Glomerular endothelial cell (primary cell): ENCODE results near the gene CAMTA1. TPM values are rescaled to one million over a fixed set of nuclear protein-coding genes. Genes with fewer than 3 reads are reported as not detected.

Experiments
- DNase-seq: peaks from one replicate; pipeline ENCODE4 v3.0.0-alpha.2; 2011; ENCODE audit warnings: low read depth, low spot score; ENCODE audit errors: extremely low read depth
- total RNA-seq: library from RNA; depleted of rRNA; stranded (reverse); fragments of >200 nt; gene quantifications from 2 replicates; pipeline ENCODE4 v1.2.3, GENCODE V29; 2015

Gene CAMTA1
- total RNA-seq, 1 donor from 2014 or later: 111 TPM

DNA sequence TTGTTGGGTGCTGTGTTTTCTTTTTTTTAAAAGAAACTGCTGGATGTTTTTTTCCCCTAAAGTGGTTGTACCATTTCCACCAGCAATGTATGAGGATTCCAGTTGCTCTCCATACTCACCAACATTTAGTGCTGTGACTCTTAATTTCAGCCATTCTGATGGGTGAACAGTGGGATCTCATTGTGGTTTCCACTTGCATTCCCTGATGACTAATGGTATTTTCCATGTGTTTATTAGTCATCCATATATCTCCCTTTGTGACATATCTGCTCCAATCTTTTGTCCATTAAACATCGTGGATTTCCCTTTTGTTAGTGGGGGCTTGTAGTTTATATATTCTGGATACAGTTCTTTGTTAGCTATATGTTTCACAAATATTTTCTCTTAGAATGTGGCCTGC is 206.0 kb downstream of the CAMTA1 start:
- DNase-seq: peak; percentile 12

DNA sequence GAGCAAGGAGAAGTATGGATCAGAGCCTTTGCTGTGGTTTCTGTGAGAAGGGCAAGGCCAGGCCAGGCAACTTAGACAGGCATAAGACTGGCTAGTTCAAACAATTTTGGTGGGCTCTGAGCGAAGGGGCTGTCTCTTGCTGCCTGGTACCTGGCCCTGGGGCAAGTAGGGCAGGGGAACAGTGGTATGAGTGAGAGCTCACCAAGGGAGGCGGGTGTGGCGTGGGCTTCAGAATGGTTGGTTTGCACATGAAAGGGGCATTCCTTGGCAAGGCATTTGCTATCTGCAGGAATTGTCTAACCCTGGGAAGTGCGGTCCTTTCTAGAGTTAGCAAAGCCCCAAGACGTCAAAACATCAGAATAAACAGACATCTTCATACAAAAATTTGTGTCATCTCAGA is 210.5 kb downstream of the CAMTA1 start:
- no peak for DNase-seq

DNA sequence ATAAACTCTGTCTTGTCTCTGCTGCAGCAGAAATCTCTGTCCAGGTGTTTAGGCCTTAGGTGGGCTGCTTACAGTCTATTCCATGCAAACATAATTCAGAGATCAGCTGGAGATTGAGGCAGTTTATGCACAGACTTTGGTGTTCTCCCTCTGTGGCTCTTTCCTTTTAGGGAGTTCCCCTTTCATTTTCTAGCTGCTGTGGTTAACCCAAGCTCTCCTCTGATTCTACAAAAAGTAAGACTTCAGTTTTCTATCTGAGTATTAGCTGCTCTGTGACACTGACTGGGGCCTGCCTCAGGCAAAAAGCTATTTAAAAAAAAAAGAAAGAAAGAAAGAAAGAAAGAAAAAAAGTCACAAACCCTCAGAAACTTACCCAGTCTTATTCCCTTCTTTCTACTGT is 211.1 kb downstream of the CAMTA1 start:
- DNase-seq: no peak

DNA sequence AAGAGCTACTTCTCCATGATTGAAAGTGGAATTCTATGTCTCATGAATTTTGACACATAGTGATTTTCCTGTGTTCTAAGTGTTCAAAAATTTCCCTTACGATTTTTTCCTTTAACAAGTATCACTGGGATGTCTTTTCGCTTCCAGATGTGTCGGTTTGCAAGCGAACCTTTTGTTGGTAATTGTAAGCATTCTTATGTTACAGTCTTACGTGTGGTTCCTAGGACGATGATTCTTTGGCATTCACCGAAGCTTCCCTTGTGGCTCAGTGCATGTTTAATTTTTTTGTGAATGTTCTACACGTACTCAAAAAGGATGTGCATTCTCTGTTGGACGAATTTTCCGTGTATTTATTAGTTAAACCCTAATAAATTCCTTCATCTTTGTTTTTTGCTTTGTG is 211.6 kb downstream of the CAMTA1 start:
- no peak for DNase-seq

DNA sequence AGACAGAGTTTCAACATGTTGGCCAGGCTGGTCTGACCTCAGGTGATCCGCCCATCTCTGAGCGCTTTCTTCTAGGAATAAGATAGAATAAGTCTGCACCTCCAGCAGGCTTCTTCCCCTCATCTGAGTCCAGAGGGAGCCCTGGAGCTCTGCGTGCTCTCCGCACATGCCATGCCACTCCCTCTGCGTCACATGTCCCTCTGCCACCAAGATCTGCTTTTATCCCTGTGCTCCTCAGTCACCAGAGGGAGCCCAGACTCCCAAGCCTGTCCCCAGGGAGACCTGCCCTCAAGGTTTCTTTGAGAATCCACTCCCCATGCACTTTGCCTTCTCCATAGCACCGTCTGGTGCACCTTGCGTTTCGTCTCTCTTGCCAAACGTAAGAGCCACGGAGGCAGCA is 213.0 kb downstream of the CAMTA1 start:
- DNase-seq: no peak

DNA sequence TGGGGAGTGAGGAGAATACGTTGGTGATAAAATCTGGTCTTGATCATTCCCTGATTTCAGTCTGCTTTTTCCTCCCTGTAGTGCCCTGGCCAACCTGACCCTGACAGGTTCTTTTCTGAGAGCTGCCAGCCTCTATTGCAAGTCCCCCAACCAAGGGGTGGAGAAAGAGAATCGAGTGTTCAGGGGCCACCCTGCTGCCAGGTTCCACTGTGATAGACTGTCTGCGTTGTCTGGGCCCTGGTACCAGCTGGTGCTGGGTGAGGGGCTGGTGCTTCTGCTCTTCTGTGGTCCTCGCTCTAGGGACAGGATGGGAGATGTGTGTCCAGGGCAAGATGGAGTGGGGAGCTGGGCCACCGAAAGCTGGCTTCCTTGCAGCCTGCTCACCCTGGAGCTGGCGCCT is 214.6 kb downstream of the CAMTA1 start:
- no peak for DNase-seq

DNA sequence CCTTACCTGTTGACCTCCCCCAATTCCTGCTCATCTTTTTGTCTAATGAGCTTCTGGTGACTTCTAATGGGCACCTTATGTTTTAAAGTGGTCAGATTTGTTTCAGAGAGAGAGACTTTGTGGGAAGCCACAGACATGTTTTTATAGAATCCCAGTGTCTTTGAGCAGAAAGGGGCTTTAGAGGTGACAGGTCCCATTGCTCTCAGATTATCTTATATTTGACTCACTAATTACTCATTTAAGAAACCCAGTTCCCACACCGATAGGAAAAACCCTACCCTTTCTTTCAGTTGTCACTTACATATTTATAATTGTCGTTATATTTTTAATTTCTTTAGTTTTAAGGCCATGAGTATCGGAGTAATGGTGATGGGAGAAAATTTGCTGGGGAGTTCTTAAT is 215.5 kb downstream of the CAMTA1 start:
- no peak for DNase-seq

DNA sequence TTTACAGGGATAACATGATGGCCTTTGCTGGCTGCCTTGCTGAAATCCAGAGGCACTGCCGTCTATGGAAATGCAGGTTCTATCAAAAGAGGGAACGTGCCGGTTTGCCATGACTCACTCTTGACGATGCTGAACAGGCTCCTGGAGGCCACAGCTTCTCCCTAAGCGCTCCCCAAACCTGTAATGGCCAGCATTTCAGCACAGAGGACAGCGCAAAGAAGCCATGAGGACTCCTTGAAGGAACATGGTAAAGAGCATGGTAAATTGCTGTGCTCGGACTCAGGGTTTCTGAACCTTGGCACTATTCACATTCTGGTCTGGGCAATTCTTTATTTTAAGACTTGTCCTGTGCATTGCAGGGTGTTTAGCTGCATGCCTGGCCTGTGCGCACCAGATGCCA is 217.5 kb downstream of the CAMTA1 start:
- DNase-seq: no peak

DNA sequence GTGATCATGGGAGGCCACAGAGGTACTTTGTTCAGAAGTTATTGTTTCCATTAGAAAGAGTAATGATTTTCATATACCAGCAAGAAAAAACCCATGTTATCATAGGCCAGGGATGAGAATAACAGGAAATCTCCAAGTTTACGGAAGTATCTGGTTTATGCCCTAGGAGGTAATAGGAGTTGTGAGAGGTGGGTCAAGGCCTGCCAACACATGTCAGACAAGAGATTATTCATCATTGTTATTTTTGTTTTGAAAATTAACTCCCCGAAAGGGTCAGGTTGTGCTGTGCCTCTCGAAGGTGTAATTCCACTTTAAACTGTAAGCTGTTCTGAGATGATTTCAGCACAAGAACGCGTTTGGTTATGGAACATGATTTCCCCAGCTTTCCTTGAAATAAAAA is 218.4 kb downstream of the CAMTA1 start:
- no peak for DNase-seq

DNA sequence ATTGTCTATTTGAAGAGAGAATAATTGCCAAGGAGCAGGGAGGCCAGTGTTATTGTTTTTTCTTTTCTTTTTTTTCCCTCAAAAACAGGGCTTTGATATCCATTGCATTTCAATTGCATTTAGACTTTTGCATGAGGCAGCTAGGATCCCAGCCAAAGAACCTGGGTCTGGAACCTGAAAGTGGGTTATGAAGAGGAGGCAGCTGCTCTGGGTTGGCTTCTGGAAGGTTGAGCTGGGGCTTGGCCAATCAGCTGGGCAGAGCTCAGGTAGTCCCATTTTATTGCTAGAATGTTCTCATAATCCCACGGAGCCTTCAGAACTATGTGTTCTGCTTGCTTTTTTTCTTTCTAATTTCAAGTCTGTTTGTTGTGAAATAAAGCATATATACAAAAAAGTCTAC is 218.9 kb downstream of the CAMTA1 start:
- DNase-seq: no peak

DNA sequence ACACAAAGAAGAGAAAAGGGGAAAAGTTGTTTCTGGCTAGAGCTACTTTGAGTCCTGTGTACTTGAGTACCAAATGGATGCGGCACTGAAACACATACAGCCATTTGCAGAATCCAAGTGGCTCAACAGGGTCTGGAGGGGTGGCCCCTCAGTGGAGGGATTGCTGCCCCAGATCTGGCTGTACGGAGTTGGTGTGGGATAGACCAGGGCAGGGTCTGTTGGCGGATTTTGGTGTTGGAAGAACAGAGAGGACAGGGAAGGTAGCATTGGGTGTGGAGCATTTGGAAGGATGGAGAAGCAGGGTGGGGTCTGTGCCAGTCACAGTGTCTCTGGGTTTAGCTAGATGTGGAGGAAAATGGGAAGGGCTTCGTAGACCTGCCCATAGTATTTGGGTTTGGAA is 220.5 kb downstream of the CAMTA1 start:
- no peak for DNase-seq

DNA sequence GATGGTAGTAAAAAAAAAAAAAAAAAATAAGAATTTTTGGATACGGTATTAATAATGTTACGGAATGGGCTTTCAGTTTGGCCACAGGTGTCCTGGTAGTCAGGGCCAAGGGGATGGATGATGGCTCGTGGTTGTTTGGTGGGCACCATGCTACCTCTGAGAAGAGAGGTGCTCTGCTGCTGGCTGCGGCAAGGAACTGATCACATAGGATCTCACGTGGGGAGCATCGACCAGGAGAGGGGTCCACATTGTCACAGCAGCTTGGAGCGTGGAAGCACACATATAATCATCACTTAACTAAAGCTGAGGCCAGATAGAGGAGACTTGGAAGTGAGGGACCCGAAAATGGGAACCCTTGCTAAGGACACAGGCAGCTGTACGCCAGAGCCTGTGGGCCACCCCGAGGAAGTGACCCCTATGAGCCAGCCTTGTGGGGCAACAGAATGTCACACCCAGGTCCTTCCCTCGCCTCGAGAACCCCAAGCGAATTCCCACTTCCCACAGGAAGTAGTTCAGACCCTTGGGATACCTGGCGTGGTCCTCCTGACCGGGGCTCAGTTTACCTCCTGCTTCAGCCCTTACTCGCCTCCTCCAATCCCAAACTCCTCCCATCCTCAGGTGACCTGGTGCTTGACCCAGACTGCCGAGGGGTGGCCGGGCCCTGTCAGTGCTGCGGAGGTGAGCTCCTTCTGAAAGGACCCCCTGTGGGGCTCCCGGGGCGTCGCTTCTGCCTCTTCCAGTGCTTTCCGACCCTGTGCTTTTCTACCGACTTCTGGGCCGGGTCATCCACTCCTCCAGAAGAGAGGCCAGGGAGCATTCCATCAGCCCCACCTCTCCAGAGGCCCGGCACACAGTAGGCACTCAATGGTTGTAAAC is 222.0 kb downstream of the CAMTA1 start:
- no peak for DNase-seq

DNA sequence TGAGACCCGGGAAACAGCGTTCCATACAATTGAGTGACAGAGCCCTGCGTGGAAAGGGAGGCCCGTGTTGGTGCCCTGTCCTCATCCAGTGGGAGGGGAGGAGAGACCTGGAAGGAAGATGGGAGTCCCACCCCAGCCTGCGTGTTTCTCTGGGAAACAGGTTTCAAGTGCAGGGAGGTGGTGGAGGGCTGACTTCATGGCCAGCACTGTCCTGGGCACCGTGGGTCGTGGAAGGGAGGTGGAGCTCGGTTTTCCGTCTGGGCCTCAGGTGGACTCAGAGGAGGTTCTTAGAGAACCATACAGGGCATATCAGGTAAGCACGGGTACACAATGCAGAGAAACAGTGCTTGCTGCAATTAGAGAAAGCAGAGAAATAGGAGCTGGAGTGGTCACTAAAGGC is 222.6 kb downstream of the CAMTA1 start:
- DNase-seq: no peak

DNA sequence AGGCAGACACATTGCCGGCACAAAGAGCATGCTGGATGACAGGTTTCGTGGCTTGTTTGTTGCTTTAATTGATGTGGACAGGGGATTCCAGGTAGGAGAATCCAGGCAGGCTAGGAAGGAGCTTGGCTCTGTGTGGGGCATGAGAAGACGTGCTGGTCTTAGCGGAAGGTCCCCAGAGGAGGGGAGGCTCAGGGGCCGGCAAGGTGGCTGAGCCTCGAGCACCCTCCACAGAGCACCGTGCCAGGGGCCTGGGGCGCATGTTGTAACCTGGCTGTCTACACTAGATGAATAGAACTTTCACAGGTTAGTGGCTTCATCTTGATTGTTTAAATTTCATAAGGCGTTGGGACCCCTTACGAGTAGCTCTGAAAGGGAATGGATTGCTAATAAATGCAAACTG is 223.1 kb downstream of the CAMTA1 start:
- no peak for DNase-seq

DNA sequence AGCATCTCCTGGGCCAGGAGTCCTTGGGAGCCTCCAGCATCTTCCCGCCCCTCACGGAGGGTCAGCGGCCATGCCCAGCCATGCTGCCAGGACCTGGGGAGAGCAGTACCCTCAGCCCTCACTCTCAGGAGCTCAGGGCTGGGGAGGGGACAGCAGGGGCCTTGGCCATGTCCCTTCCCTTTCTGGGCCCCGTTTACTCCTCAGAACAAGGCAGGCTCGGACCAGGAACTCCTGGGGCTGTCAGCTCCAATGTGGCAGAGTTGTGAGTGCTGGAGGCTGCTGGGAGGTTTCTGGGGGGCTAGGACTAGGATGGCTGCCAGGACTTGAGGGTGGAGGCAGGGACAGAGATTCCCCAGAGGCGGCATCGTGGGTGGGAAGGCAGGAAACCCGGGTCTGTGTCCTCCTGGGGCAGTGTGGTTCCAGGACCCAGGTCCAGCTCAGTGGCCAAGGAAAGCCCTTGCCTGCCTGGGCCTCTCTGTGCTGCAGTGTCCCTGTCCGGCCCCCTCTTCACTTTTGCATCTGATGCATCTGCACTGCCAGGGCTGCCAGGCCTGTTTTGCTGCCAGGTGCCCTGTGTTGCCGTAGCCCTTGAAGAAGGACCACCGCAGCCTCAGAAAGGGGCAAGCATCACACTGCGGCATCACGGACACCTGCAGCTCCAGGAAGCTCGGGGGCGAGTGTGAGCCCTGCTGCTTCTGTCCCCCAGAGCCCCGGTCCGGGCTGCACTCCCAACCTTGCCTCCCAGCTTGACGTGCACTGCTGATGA is 223.9 kb downstream of the CAMTA1 start:
- DNase-seq: no peak

DNA sequence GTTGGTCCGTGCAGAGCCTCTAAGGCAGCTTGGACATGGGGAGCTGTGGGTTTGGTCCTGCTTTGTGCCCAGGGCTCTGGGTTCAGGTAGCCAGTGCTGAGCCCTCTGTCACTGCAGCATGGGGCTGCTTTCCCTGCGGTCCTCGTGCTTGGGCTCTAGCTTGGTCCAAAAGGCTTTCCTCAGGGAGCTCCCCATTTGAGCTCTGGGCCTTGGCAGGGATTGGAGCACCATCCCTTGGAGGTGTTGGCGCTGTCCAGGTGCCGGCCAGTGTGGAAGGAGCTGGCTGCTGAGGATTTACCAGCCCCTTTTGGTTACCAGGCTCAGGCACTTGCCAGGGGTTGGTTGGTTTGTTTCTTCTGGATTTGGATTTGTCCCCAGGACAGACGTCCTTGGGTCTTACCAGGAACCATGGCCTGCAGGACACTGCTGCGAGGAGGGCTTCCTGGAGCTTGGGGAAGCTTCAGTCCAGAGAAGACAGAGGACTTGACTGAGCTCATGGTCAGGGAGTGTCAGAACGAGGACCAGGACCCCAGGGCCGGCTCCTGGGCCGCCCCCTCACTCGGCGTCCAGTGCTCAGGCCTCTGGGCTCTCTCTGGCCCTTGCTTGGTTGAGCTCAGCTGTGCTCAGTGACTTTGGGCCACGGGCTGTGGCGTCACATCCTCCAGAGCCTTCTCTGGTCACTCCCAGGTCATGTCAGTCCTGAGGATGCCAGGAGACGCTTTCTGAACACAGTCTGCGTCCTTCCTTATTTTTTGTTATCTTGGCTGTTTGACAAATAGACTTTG is 224.7 kb downstream of the CAMTA1 start:
- DNase-seq: no peak

DNA sequence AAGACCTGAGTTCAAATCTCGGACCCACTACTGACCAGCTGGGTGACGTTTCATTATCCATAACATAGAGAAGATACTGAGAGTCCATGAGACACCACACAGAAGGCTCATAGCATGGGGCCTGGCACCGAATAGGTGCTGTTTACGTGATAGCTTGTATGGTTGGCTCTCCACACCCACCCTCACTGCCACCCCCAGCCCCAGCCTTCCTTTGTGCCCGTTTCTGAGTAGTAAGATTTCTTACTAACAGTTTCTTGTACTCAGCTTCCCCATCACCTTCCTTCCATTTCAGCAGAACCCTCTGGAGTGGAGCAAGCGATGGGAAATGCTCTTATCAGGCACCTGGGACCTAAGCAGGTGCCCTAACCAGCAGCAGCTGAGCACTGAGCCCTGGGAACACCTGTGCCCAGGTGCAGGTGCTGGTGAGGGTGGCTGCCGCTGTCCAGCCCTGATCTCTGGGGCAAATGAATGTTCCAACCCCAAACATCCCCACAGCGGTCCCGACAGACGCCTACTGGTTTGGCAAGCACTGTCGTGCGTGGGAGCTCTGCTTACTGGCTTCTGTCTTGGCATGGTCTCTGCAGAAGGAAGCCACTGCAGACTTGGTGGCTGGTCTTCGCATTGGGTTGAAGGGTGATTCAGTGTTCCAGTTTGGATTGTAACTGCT is 225.4 kb downstream of the CAMTA1 start:
- DNase-seq: no peak

DNA sequence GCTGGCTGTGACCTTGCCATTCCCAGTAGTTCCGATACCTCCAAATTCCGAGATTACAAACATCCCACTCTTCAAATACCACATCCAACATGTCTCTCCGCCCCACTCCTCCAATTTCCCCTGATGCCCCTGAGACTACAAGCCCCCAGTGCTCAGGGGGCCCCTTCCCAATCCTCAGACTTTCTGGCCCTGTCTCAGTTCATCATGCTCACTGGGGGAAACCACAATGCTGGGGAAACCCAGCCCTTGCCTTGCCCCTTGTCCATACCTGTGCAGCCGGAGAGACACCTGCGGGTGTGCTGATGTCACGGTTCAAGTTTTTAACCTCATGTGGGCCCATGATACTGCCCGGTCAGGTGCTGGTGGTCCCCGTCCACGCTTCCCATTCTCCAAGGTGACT is 226.6 kb downstream of the CAMTA1 start:
- DNase-seq: no peak

DNA sequence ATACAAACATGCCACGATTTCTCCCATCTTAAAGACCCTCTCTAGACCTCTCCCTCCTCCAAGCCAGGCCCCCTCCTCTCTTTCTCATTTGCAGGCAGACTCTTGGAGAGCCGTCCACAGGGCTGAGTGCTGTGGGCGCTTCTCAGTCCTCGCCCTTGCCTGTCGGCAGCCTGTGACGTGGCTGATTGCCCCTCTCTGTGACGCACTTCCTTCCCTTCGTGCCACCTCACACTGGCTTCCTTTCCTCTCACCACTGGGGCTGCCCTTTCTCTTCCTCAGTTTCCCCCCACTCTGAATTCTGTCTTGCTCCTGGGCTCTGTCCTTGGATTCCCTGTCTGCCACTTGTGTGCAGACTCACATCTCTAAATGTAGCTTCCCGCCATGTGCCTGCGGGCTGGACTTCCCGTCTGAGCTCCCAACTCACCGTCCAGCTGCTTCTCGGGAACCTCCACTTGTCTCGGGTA is 227.2 kb downstream of the CAMTA1 start:
- no peak for DNase-seq

DNA sequence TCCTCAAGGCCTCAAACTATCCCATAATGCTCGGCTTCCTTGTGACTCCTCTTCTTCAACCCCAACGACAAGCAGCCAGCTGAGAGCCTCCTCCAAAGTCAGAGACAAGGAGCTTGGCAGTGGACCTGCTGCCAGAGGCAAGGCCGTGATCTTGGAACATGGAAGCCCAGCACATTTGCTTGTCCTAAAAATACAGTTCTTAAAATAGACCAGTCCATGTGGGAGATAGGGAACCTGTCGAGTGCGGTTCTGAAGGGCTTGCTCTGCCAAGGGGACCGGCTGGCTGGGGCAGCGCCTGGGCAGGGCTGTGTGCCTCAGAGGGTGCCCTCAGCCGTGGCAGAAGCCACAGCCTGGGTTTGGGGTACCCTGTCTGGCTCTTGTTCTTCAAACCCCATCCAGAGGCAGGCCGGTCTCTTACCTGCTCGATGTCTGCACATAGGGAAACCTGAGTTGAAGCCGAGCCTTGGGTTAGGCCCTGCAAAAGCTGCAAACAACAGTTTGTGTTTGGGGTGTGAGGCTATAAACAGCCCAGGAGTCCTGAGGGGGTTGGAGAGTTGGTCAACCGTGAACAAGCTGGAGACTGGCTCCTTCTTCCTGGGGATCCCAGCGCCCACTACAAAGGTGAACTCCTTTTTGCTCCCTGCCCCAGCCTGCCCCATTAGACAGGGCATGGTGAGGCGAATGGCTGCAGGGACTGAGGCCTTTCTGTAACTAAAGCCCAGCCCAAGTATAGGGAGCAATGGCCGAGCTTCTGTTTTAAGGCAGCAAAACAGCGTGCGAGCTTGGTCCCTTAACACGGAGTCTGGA is 228.8 kb downstream of the CAMTA1 start:
- DNase-seq: no peak
